H9 (cell line): ENCODE data around the gene ANKRD16. TPM values are rescaled to one million over a fixed set of nuclear protein-coding genes. Genes with fewer than 3 reads are reported as not detected.

Experiments used
- DNase-seq: peaks from one replicate; pipeline ENCODE4 v3.0.0-alpha.2; 2017
- H2AFZ ChIP-seq: one replicate; pipeline ENCODE4 v1.6.1; 2013; ENCODE audit warnings: mild to moderate bottlenecking, low read length, control low read depth, moderate library complexity
- H2AK5ac ChIP-seq: 2 replicates; pipeline ENCODE4 v1.6.1; 2013; ENCODE audit warnings: low read length, control low read depth, mixed read lengths; ENCODE audit not compliant: insufficient read length
- H2BK120ac ChIP-seq: one replicate; pipeline ENCODE4 v1.6.1; 2013; ENCODE audit warnings: low read depth, mild to moderate bottlenecking, low read length, control low read depth, inconsistent platforms; ENCODE audit not compliant: poor library complexity, severe bottlenecking
- H2BK12ac ChIP-seq: 2 replicates; pipeline ENCODE4 v1.6.1; 2013; ENCODE audit warnings: low read length, control low read depth, mixed read lengths, low read depth; ENCODE audit not compliant: insufficient read length
- H2BK15ac ChIP-seq: 2 replicates; pipeline ENCODE4 v1.6.1; 2013; ENCODE audit warnings: low read depth, low read length, control low read depth
- H2BK20ac ChIP-seq: one replicate; pipeline ENCODE4 v1.6.1; 2013; ENCODE audit warnings: low read depth, mild to moderate bottlenecking, low read length, control low read depth, inconsistent platforms; ENCODE audit not compliant: poor library complexity, severe bottlenecking
- H2BK5ac ChIP-seq: 2 replicates; pipeline ENCODE4 v1.6.1; 2013; ENCODE audit warnings: low read length, control low read depth, mixed read lengths; ENCODE audit not compliant: insufficient read length
- H3K14ac ChIP-seq: 2 replicates; pipeline ENCODE4 v1.6.1; 2013; ENCODE audit warnings: low read length, control low read depth; ENCODE audit not compliant: insufficient read depth
- H3K18ac ChIP-seq: 2 replicates; pipeline ENCODE4 v1.6.1; 2013; ENCODE audit warnings: low read depth, mild to moderate bottlenecking, mixed read lengths, low read length, control low read depth; ENCODE audit not compliant: insufficient read length
- H3K23ac ChIP-seq: 2 replicates; pipeline ENCODE4 v1.6.1; 2013; ENCODE audit warnings: low read length, control low read depth, mixed read lengths, low read depth; ENCODE audit not compliant: insufficient read length
- H3K23me2 ChIP-seq: 2 replicates; pipeline ENCODE4 v1.6.1; 2013; ENCODE audit warnings: low read depth, mild to moderate bottlenecking, mixed read lengths, low read length, control low read depth; ENCODE audit not compliant: insufficient read length, poor library complexity, severe bottlenecking
- H3K27ac ChIP-seq: 2 replicates; pipeline ENCODE4 v1.5.1; 2013; ENCODE audit warnings: low read length, control low read depth, mixed read lengths, low read depth; ENCODE audit not compliant: insufficient read length
- H3K27me3 ChIP-seq: 2 replicates; pipeline ENCODE4 v1.6.1; 2013; ENCODE audit warnings: low read length, control low read depth, inconsistent platforms; ENCODE audit not compliant: insufficient read depth
- H3K4ac ChIP-seq: 2 replicates; pipeline ENCODE4 v1.6.1; 2013; ENCODE audit warnings: low read depth, mild to moderate bottlenecking, control low read depth, inconsistent platforms, low read length, moderate library complexity
- H3K4me1 ChIP-seq: 2 replicates; pipeline ENCODE4 v1.6.1; 2013; ENCODE audit warnings: low read length, control low read depth, inconsistent platforms; ENCODE audit not compliant: insufficient read depth
- H3K4me2 ChIP-seq: 2 replicates; pipeline ENCODE4 v1.6.1; 2013; ENCODE audit warnings: low read length, control low read depth, mixed read lengths; ENCODE audit not compliant: insufficient read length, insufficient read depth
- H3K56ac ChIP-seq: 2 replicates; pipeline ENCODE4 v1.6.1; 2013; ENCODE audit warnings: low read depth, mild to moderate bottlenecking, mixed read lengths, low read length, control low read depth; ENCODE audit not compliant: insufficient read length
- H3K79me1 ChIP-seq: 2 replicates; pipeline ENCODE4 v1.6.1; 2013; ENCODE audit warnings: low read depth, mild to moderate bottlenecking, moderate library complexity, low read length, control low read depth, inconsistent platforms; ENCODE audit not compliant: insufficient read depth, poor library complexity, severe bottlenecking
- H3K79me2 ChIP-seq: 2 replicates; pipeline ENCODE4 v1.6.1; 2013; ENCODE audit warnings: low read length, control low read depth, inconsistent platforms; ENCODE audit not compliant: insufficient read depth
- H3K9ac ChIP-seq: 2 replicates; pipeline ENCODE4 v1.6.1; 2013; ENCODE audit warnings: low read length, control low read depth, mixed read lengths; ENCODE audit not compliant: insufficient read length; ENCODE audit errors: extremely low read depth
- H3K9me3 ChIP-seq: one replicate; pipeline ENCODE4 v1.6.1; 2013; ENCODE audit warnings: low read depth, low read length, inconsistent platforms; ENCODE audit not compliant: control insufficient read depth
- H3T11ph ChIP-seq: one replicate; pipeline ENCODE4 v1.6.1; 2013; ENCODE audit warnings: mild to moderate bottlenecking, low read length, control low read depth, inconsistent platforms
- H4K20me1 ChIP-seq: one replicate; pipeline ENCODE4 v1.6.1; 2013; ENCODE audit not compliant: control insufficient read depth, insufficient read length, insufficient read depth
- H4K5ac ChIP-seq: 2 replicates; pipeline ENCODE4 v1.6.1; 2013; ENCODE audit warnings: low read depth, mild to moderate bottlenecking, mixed read lengths, low read length, control low read depth; ENCODE audit not compliant: insufficient read length
- H4K8ac ChIP-seq: replicated peaks from 2 replicates; pipeline ENCODE4 v1.6.1; 2013; ENCODE audit warnings: low read length, control low read depth, mixed read lengths, low read depth; ENCODE audit not compliant: insufficient read length
- H4K91ac ChIP-seq: 2 replicates; pipeline ENCODE4 v1.6.1; 2013; ENCODE audit warnings: low read depth, mild to moderate bottlenecking, moderate library complexity, mixed read lengths, low read length, control low read depth; ENCODE audit not compliant: insufficient read length
- H3K27ac Mint-ChIP-seq, 3 experiments: 2 replicates in 2 of 3; 3 replicates in 1 of 3; pipeline ENCODE4 v1.8.0; 2020 to 2021; ENCODE audit warnings: mixed read lengths in 3 of 3, mild to moderate bottlenecking in 1 of 3, moderate library complexity in 1 of 3
- H3K27me3 Mint-ChIP-seq: 2 replicates; pipeline ENCODE4 v1.8.0; 2021; ENCODE audit warnings: low read depth, mild to moderate bottlenecking, moderate library complexity, mixed read lengths
- H3K36me3 Mint-ChIP-seq, 3 experiments: 2 replicates in 2 of 3; 3 replicates in 1 of 3; pipeline ENCODE4 v1.8.0; 2020 to 2021; ENCODE audit warnings: low read depth in 3 of 3, mixed read lengths in 3 of 3; ENCODE audit not compliant: insufficient read depth in 1 of 3
- H3K4me1 Mint-ChIP-seq, 2 experiments: 2 replicates each; pipeline ENCODE4 v1.8.0; 2020; ENCODE audit warnings: mixed read lengths in 2 of 2
- H3K4me3 Mint-ChIP-seq, 2 experiments: 2 replicates in 1 of 2; 3 replicates in 1 of 2; pipeline ENCODE4 v1.8.0; 2020 to 2021; ENCODE audit warnings: mild to moderate bottlenecking in 2 of 2, mixed read lengths in 2 of 2, moderate library complexity in 1 of 2
- H3K9me3 Mint-ChIP-seq, 2 experiments: 2 replicates in 1 of 2; 3 replicates in 1 of 2; pipeline ENCODE4 v1.8.0; 2020; ENCODE audit warnings: mild to moderate bottlenecking in 2 of 2, mixed read lengths in 2 of 2, moderate library complexity in 1 of 2
- WGBS: extraction: QIAGEN DNeasy Blood & Tissue Kit; methylation state at CpG from one replicate; pipeline ENCODE4 v1.1.7; 2013; ENCODE audit warnings: missing lambda C conversion rate, low lambda C conversion rate, mixed read lengths; ENCODE audit not compliant: insufficient read length; ENCODE audit errors: extremely low coverage; 5-methylcytosine and 5-hydroxymethylcytosine counted together
- total RNA-seq: library from RNA; stranded (reverse); gene quantifications from 2 replicates; pipeline ENCODE4 v1.2.1, GENCODE V29; 2021
- TF ChIP-seq, protein P1 (sequence below): fragments of 200-600 bp; sonication (generic); conservative IDR thresholded peaks from 3 replicates; pipeline ENCODE4 v1.8.0; 2021; ENCODE audit warnings: antibody characterized with exemption, mild to moderate bottlenecking

ANKRD16 gene
- total RNA-seq, 1 experiment from 2014 or later = 11.4 TPM

DNA sequence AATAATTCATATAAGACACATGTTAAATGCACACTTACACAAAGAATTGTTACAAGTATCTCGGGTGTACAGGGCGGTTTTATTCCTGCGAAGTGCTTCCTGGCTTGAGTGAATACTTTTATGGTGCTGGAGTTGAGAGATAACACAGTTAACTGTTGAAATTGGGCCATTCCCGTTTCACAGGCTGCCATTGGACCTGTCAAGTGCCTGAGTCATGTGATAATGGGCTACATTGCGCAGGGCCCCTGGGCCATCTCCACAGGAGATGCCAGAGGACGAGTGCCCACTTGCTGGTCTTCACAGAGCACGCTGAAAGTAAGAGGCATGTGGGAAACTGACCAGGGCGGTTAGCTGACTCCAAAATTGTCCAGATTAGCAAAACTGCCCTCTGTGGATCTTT lies 5.2 kb upstream of the ANKRD16 start:
- Histone ChIP-seq H2BK5ac (no peak overlapping the region), H3K79me1 (no peaks in the 10 kb centered on the region), H3K27me3 (no peaks in the 10 kb centered on the region), H3K18ac (no peak overlapping the region), H3K27ac (no peak overlapping the region), H3K23ac (no peak overlapping the region), H3K9ac (no peak overlapping the region), H3K56ac (no peak overlapping the region), H3K4me1 (no peaks in the 10 kb centered on the region), H3T11ph (no peak overlapping the region), H2BK20ac (no peak overlapping the region), H4K5ac (no peak overlapping the region), H2BK15ac (no peak overlapping the region), H4K20me1 (no peaks in the 10 kb centered on the region), H2AK5ac (no peak overlapping the region), H3K23me2 (peaks cover 5% of the 10 kb centered on the region), H3K9me3 (no peaks in the 10 kb centered on the region), H3K4ac (no peak overlapping the region), H4K91ac (no peak overlapping the region), H3K14ac (no peak overlapping the region), H4K8ac (no peak overlapping the region), H2BK12ac (no peak overlapping the region), H3K79me2 (peaks cover 11% of the 10 kb centered on the region; the same call in 1 of the 2 replicates), H2AFZ (no peak overlapping the region), H3K4me2 (no peak overlapping the region), H2BK120ac (no peak overlapping the region)
- TF ChIP-seq, protein P1, sequence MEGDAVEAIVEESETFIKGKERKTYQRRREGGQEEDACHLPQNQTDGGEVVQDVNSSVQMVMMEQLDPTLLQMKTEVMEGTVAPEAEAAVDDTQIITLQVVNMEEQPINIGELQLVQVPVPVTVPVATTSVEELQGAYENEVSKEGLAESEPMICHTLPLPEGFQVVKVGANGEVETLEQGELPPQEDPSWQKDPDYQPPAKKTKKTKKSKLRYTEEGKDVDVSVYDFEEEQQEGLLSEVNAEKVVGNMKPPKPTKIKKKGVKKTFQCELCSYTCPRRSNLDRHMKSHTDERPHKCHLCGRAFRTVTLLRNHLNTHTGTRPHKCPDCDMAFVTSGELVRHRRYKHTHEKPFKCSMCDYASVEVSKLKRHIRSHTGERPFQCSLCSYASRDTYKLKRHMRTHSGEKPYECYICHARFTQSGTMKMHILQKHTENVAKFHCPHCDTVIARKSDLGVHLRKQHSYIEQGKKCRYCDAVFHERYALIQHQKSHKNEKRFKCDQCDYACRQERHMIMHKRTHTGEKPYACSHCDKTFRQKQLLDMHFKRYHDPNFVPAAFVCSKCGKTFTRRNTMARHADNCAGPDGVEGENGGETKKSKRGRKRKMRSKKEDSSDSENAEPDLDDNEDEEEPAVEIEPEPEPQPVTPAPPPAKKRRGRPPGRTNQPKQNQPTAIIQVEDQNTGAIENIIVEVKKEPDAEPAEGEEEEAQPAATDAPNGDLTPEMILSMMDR = no peak
- DNase-seq = no peak
- Mint-ChIP-seq H3K36me3 (peaks cover 29 to 57% (median 49%) of the 10 kb centered on the region in 3 experiments; a peak in 6 of 7 replicates), H3K27ac (no peak overlapping the region), H3K27me3 (no peaks in the 10 kb centered on the region), H3K9me3 (no peaks in the 10 kb centered on the region), H3K4me1 (peaks cover 19 to 28% of the 10 kb centered on the region in 2 experiments), H3K4me3 (no peak overlapping the region)
- no CpG with 5 or more reads among the region's 8 CpGs for WGBS
